Upper lobe of left lung (tissue), 6 donors: ENCODE results near the gene SLC25A21. TPM values are rescaled to one million over a fixed set of nuclear protein-coding genes. Genes with fewer than 3 reads are reported as not detected.

Source experiments
- ATAC-seq, 2 donors: fragments of 200-7000 bp; cut with Tn5 transposase; one replicate each; pipeline ENCODE4 v1.9.1; 2022; ENCODE audit warnings: mild to moderate bottlenecking in 2 of 2, moderate library complexity in 2 of 2; ENCODE audit not compliant: low FRiP score in 2 of 2
- DNase-seq, 2 donors: peaks; one replicate each; pipeline ENCODE4 v3.0.0-alpha.2; 2019 to 2020
- H3K27ac ChIP-seq, 4 donors: fragments of 200-600 bp; sonication (generic); one replicate each; pipeline ENCODE4 v1.5.1; 2016 to 2019
- H3K27me3 ChIP-seq, 4 donors: fragments of 200-600 bp; sonication (generic); one replicate each; pipeline ENCODE4 v1.5.1; 2017 to 2019
- H3K36me3 ChIP-seq, 4 donors: fragments of 200-600 bp; sonication (generic); one replicate each; pipeline ENCODE4 v1.5.1; 2016 to 2019
- H3K4me1 ChIP-seq, 4 donors: fragments of 200-600 bp; sonication (generic); one replicate each; pipeline ENCODE4 v1.5.1; 2018 to 2019
- H3K4me3 ChIP-seq, 4 donors: fragments of 200-600 bp; sonication (generic); one replicate each; pipeline ENCODE4 v1.5.1; 2017 to 2019; ENCODE audit warnings: mild to moderate bottlenecking in 2 of 4, moderate library complexity in 1 of 4
- H3K9me3 ChIP-seq, 4 donors: fragments of 200-600 bp; sonication (generic); one replicate each; pipeline ENCODE4 v1.5.1; 2018 to 2019
- EP300 ChIP-seq, 4 donors: sonication (generic); formaldehyde crosslinking; IDR thresholded peaks; one replicate each; pipeline ENCODE4 v1.5.1; 2017; ENCODE audit warnings: antibody characterized with exemption in 4 of 4, control low read depth in 2 of 4
- POLR2A ChIP-seq, 4 donors: fragments of 450-650 bp; IDR thresholded peaks; one replicate each; pipeline ENCODE4 v1.5.1; 2016 to 2017; ENCODE audit warnings: antibody characterized with exemption in 4 of 4, mild to moderate bottlenecking in 2 of 4
- POLR2AphosphoS5 ChIP-seq, 2 donors: sonication (generic); formaldehyde crosslinking; IDR thresholded peaks; one replicate each; pipeline ENCODE4 v1.5.1; 2017; ENCODE audit warnings: antibody characterized with exemption in 2 of 2
- WGBS, 2 donors: methylation state at CpG; one replicate each; pipeline ENCODE4 v1.1.5; 2017 to 2018; 5-methylcytosine and 5-hydroxymethylcytosine counted together
- total RNA-seq, 6 donors: library from RNA; depleted of rRNA in 4 of 6; stranded (reverse); fragments of >200 nt in 4 of 6; gene quantifications; one replicate each; pipeline versions ENCODE4 v1.1.0 to v1.2.1, GENCODE V29; 2016 to 2021
- TF ChIP-seq, protein P1 (sequence below), 6 experiments: fragments of 450-650 bp in 4 of 6; fragments of 200-600 bp in 2 of 6; sonication (generic) in 2 of 6; IDR thresholded peaks; one replicate each; pipeline ENCODE4 v1.5.1; 2016 to 2019; ENCODE audit warnings: antibody characterized with exemption in 6 of 6
- donor health status: DM: no; HTN: no; CAD: no; lungs with moderate emphysema.
- donor health status: DM: no; HTN: yes; CAD: no; lungs with severe emphysema.

SLC25A21 gene
- total RNA-seq, 6 donors from 2014 or later = 0.15 to 1.7 (median 0.30) TPM; not detected in 3

DNA sequence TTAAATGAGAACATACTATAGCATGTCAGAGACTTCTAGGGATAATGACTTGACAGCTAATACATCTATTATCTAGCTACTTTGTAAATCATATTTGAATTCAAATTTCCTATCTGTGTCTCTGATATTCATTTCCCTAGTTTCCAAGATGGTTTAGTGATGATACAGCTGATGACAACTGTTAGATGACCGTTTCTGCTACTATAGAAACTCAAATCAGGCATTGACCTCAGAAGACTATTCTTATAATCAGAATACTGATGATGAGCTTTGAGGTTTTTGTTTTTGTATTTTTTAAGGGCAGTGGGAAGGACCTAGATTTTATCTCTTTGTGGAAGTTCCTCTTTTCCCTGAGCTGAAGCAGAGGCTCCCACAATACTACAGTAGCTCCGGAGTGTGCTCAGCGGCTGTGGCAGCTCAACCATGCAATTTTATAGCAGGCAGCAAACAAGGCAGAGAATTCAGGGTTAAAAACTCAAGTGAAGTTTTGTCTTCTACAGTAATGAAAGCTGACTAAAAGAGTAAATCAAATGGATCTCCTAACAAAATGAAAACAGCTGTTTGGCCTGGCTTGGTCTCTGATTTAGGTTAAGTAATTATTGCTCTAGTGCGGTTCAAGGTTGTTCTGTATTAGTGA lies 145.1 kb downstream of the SLC25A21 start:
- H3K27me3 ChIP-seq = no peaks in the 10 kb centered on the region
- no peak overlapping the region for H3K27ac ChIP-seq
- no peak for ATAC-seq
- DNase-seq = no peak
- no peaks in the 10 kb centered on the region for H3K4me1 ChIP-seq
- WGBS, 2 donors = 70 to 81% methylated on average over 4 of the region's 4 CpGs
- no peaks in the 10 kb centered on the region for H3K9me3 ChIP-seq
- TF ChIP-seq EP300 (IDR thresholded peaks at IDR 0.05) = no peak
- no peak for TF ChIP-seq POLR2A (IDR thresholded peaks at IDR 0.05)
- TF ChIP-seq, protein P1, sequence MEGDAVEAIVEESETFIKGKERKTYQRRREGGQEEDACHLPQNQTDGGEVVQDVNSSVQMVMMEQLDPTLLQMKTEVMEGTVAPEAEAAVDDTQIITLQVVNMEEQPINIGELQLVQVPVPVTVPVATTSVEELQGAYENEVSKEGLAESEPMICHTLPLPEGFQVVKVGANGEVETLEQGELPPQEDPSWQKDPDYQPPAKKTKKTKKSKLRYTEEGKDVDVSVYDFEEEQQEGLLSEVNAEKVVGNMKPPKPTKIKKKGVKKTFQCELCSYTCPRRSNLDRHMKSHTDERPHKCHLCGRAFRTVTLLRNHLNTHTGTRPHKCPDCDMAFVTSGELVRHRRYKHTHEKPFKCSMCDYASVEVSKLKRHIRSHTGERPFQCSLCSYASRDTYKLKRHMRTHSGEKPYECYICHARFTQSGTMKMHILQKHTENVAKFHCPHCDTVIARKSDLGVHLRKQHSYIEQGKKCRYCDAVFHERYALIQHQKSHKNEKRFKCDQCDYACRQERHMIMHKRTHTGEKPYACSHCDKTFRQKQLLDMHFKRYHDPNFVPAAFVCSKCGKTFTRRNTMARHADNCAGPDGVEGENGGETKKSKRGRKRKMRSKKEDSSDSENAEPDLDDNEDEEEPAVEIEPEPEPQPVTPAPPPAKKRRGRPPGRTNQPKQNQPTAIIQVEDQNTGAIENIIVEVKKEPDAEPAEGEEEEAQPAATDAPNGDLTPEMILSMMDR (IDR thresholded peaks at IDR 0.05) = no peak
- TF ChIP-seq POLR2AphosphoS5 (IDR thresholded peaks at IDR 0.05) = no peak
- H3K4me3 ChIP-seq = no peak overlapping the region
- H3K36me3 ChIP-seq = no peaks in the 10 kb centered on the region

DNA sequence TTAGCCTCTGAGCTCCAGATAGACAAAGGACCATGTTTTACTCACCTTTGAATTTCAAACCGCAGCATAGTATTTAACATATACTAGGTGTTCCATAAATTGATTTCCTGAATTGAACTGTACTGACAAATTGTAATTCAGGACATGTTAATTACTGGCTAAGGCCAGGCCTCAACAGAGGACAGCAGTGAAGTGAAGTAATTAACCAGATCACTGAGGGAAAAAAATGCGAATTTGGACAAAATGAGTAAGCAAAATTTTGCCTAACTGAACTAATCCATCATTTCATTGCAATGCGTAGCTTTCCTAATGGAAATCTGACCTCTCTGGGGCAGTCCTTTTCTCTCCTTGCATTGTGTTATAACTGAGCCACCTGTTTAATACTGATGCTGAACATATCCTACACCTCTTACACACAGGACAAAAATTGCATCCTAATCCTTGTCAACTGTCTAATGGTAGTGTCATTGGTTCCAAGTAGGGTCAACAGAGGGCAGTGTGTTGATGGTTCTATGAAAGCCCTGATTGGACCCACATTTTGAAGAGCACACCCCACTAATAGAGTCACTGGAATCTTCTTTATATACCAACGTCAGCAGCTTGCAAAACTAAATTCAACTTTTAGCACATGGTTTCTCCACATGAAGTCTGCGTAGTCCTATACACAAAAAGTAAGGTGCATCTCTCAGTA lies 148.4 kb downstream of the SLC25A21 start:
- ATAC-seq = no peak
- H3K9me3 ChIP-seq = no peaks in the 10 kb centered on the region
- DNase-seq = no peak
- TF ChIP-seq POLR2AphosphoS5 (IDR thresholded peaks at IDR 0.05) (no peak), POLR2A (IDR thresholded peaks at IDR 0.05) (no peak), EP300 (IDR thresholded peaks at IDR 0.05) (no peak)
- TF ChIP-seq, protein P1 (IDR thresholded peaks at IDR 0.05) = no peak
- no peaks in the 10 kb centered on the region for H3K4me1 ChIP-seq
- H3K27me3 ChIP-seq = no peaks in the 10 kb centered on the region
- H3K36me3 ChIP-seq = no peaks in the 10 kb centered on the region
- H3K4me3 ChIP-seq = no peak overlapping the region
- WGBS, 2 donors = 86 to 93% methylated on average over 5 of the region's 5 CpGs
- no peak overlapping the region for H3K27ac ChIP-seq

DNA sequence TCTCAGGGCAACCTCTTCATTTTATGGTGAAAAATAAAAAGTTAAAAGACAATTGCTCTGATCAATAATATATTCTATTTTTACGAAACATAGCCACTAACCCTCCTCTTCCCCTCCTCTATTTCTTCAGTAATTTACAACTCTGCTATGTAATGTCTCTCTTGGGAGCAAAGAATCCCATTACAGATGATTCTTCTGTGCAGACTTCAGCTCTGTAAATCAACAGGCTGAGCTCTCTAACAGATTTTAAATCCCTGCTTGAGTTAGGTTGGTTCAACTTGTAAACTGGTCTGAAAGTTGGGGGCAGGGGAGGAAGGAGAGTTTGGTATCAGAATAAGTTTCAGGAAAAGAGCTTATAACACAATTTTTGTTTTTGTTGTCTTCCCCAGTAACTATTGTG lies 151.0 kb downstream of the SLC25A21 start:
- ATAC-seq (no peak), DNase-seq (no peak)
- 77 to 87% methylated on average over 1 of the region's 1 CpG for WGBS, 2 donors
- H3K9me3 ChIP-seq = no peaks in the 10 kb centered on the region
- no peak overlapping the region for H3K4me3 ChIP-seq
- no peaks in the 10 kb centered on the region for H3K27me3 ChIP-seq
- no peak for TF ChIP-seq POLR2AphosphoS5 (IDR thresholded peaks at IDR 0.05)
- TF ChIP-seq, protein P1 (IDR thresholded peaks at IDR 0.05) = no peak
- no peak for TF ChIP-seq EP300 (IDR thresholded peaks at IDR 0.05)
- no peak for TF ChIP-seq POLR2A (IDR thresholded peaks at IDR 0.05)
- H3K27ac ChIP-seq = no peak overlapping the region
- H3K4me1 ChIP-seq = no peaks in the 10 kb centered on the region
- no peaks in the 10 kb centered on the region for H3K36me3 ChIP-seq

DNA sequence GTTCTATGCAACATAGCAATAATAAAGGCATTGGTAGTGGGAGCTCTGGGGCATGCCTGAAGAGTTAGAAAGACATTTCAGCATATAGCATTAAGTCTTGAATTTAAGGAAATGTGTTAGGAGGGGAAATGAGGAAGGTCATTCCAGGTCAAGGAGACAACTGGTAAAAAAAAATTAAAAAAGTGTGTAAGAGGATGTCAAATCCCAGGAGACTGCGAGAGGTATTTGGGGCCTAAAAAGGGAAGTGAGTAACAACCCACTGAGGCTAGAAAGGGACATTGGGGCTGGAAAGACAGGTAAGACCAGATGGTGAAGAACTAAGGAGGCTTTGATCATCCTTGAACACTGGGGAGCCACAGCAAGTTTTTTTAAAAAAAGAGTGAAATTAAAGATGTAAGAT lies 152.9 kb downstream of the SLC25A21 start:
- no peaks in the 10 kb centered on the region for H3K27me3 ChIP-seq
- no peak for ATAC-seq

More for the DNA sequence above, 152.9 kb downstream of the SLC25A21 start:
- Histone ChIP-seq H3K27ac (no peak overlapping the region), H3K4me3 (no peak overlapping the region), H3K9me3 (no peaks in the 10 kb centered on the region), H3K36me3 (no peaks in the 10 kb centered on the region), H3K4me1 (no peaks in the 10 kb centered on the region)
- WGBS, 2 donors = 22 to 52% methylated on average over 1 of the region's 1 CpG
- no peak for DNase-seq
- TF ChIP-seq EP300 (IDR thresholded peaks at IDR 0.05) (no peak), POLR2AphosphoS5 (IDR thresholded peaks at IDR 0.05) (no peak), POLR2A (IDR thresholded peaks at IDR 0.05) (no peak)
- TF ChIP-seq, protein P1 (IDR thresholded peaks at IDR 0.05) = no peak
